K562 (cell line): ENCODE results near the gene ERVH48-1. TPM values are rescaled to one million over a fixed set of nuclear protein-coding genes. Genes with fewer than 3 reads are reported as not detected.

Experiments
- AFF4 ChIP-seq: sonication (generic); formaldehyde crosslinking; IDR thresholded peaks from 2 replicates; pipeline ENCODE4 v1.8.0; 2023; ENCODE audit warnings: mild to moderate bottlenecking, missing genetic modification reagents
- CBX1 ChIP-seq: sonication (generic); IDR thresholded peaks from 2 replicates; pipeline ENCODE4 v1.6.1; 2016; ENCODE audit warnings: antibody characterized with exemption, low read depth, mild to moderate bottlenecking
- CBX8 ChIP-seq: fragments of 200-600 bp; sonication (generic); IDR thresholded peaks from 2 replicates; pipeline ENCODE4 v1.6.1; 2012; ENCODE audit warnings: borderline replicate concordance, mixed run types, low read depth, mild to moderate bottlenecking, moderate library complexity, mixed read lengths, low read length, control low read depth, inconsistent platforms; ENCODE audit not compliant: poor library complexity, severe bottlenecking; ENCODE audit errors: extremely low read depth
- GATAD2A ChIP-seq: fragments of 450-650 bp; IDR thresholded peaks from 2 replicates; pipeline ENCODE4 v1.6.1; 2017
- KDM4B ChIP-seq, 2 experiments: fragments of 450-650 bp in 1 of 2; sonication (generic) in 1 of 2; IDR thresholded peaks; 2 replicates each; pipeline ENCODE4 v1.6.1; 2016 to 2017; ENCODE audit warnings: borderline replicate concordance in 2 of 2, antibody characterized with exemption in 1 of 2, low read depth in 1 of 2, mild to moderate bottlenecking in 1 of 2
- MBD2 ChIP-seq: sonication (generic); IDR thresholded peaks from 2 replicates; pipeline ENCODE4 v1.6.1; 2016; ENCODE audit warnings: low read depth, borderline replicate concordance
- MTA2 ChIP-seq: fragments of 450-650 bp; IDR thresholded peaks from 2 replicates; pipeline ENCODE4 v1.6.1; 2016; ENCODE audit warnings: low read depth
- PCBP1 ChIP-seq: fragments of 200-400 bp; formaldehyde crosslinking; IDR thresholded peaks from 2 replicates; pipeline ENCODE4 v1.6.1; 2018; ENCODE audit warnings: mild to moderate bottlenecking, low read depth, low read length; ENCODE audit not compliant: poor library complexity, severe bottlenecking
- POLR2AphosphoS2 ChIP-seq: IDR thresholded peaks from 2 replicates; pipeline ENCODE4 v1.6.1; 2012; ENCODE audit warnings: low read length, improper control_type of control experiment
- SMARCA5 ChIP-seq: fragments of 450-650 bp; IDR thresholded peaks from 2 replicates; pipeline ENCODE4 v1.6.1; 2016
- TBP ChIP-seq: optimal IDR thresholded peaks from 2 replicates; pipeline ENCODE3; 2011; ENCODE audit warnings: low read depth, low read length, improper control_type of control experiment
- UBTF ChIP-seq, 2 experiments: IDR thresholded peaks; 2 replicates each; pipeline ENCODE4 v1.6.1; 2012; ENCODE audit warnings: improper control_type of control experiment in 2 of 2, low read depth in 2 of 2, low read length in 2 of 2, borderline replicate concordance in 1 of 2
- XRCC5 ChIP-seq: fragments of 200-400 bp; formaldehyde crosslinking; IDR thresholded peaks from 2 replicates; pipeline ENCODE4 v1.6.1; 2017; ENCODE audit warnings: low read depth, mild to moderate bottlenecking, low read length
- ZC3H4 ChIP-seq: sonication (generic); formaldehyde crosslinking; IDR thresholded peaks from 2 replicates; pipeline ENCODE4 v1.9.0; 2021; ENCODE audit warnings: missing genetic modification reagents, borderline replicate concordance
- ZNF24 ChIP-seq: fragments of 450-650 bp; IDR thresholded peaks from 2 replicates; pipeline ENCODE4 v1.6.1; 2016
- ZNF512 ChIP-seq: IDR thresholded peaks from 2 replicates; pipeline ENCODE4 v1.6.1; 2016; ENCODE audit warnings: missing genetic modification characterization, missing compliant biosample characterization
- ZNF780A ChIP-seq: fragments of 250-450 bp; sonication (Bioruptor Pico); IDR thresholded peaks from 2 replicates; pipeline ENCODE4 v1.5.0; 2021; ENCODE audit warnings: mild to moderate bottlenecking
- polyA plus RNA-seq, 8 experiments: library from polyadenylated mRNA; depleted of rRNA in 4 of 8; stranded (reverse) in 5 of 8; unstranded in 3 of 8; fragments of >200 nt; fragmentation: Nextera tagmentation in 2 of 8; fragmentation: Illumina TruSeq in 1 of 8; extraction: Ambion mirVana in 2 of 8; extraction: Trizol in 1 of 8; gene quantifications; 2 replicates each; pipeline versions ENCODE4 v1.2.1 to v1.2.3, GENCODE V29; 2011 to 2014; ENCODE audit warnings: inconsistent platforms in 1 of 8, missing spikeins in 1 of 8
- total RNA-seq, 7 experiments: library from RNA; depleted of rRNA in 6 of 7; stranded (reverse); fragments of >200 nt in 6 of 7; fragmentation: Illumina TruSeq in 2 of 7; extraction: Trizol in 2 of 7; gene quantifications; 2 replicates each; pipeline versions ENCODE4 v1.2.1 to v1.2.3, GENCODE V29; 2011 to 2021; ENCODE audit warnings: low replicate concordance in 1 of 7

Gene ERVH48-1
- total and polyA plus RNA-seq, 9 of the 15 experiments (the other 6 are each of a cell fraction or from before 2014, with no cell fraction given), result 0.08 to 0.49 (median 0.16) TPM; not detected in 3

- TF ChIP-seq XRCC5 (no peak), CBX8 (no peak), SMARCA5 (no peak), UBTF (IDR thresholded peaks at IDR 0.05; ENCODE audit: borderline replicate concordance in 1 of 2, low read depth in 2 of 2, low read length in 2 of 2) (no peak), TBP (no peak), CBX1 (no peak), PCBP1 (no peak), ZNF780A (CRISPR knock-in tag) (no peak), KDM4B (IDR thresholded peaks at IDR 0.05; ENCODE audit: borderline replicate concordance in 2 of 2, low read depth in 1 of 2) (no peak), MBD2 (no peak), AFF4 (CRISPR knock-in tag) (no peak), GATAD2A (no peak), MTA2 (no peak), ZC3H4 (CRISPR knock-in tag) (no peak), ZNF512 (no peak), POLR2AphosphoS2 (no peak), ZNF24 (no peak)
These were observed 43.8 kb upstream of the ERVH48-1 start (continued) for GRCh38 chr21:42969193-42969600.
